HL-60 (cell line): ENCODE results near the gene B4GALT6.

Source experiments
- GABPA ChIP-seq: IDR thresholded peaks from 2 replicates; pipeline ENCODE4 v1.6.1; 2012; ENCODE audit warnings: low read depth
- POLR2AphosphoS5 ChIP-seq: IDR thresholded peaks from 2 replicates; pipeline ENCODE4 v1.6.1; 2012; ENCODE audit warnings: low read depth
- SPI1 ChIP-seq: IDR thresholded peaks from 2 replicates; pipeline ENCODE4 v1.6.1; 2012; ENCODE audit warnings: low read depth, mild to moderate bottlenecking, borderline replicate concordance
- TF ChIP-seq, protein P1 (sequence below): IDR thresholded peaks from one replicate; pipeline ENCODE4 v1.5.1; 2011; ENCODE audit warnings: low read length, control low read depth, inconsistent platforms; ENCODE audit not compliant: insufficient read depth
- TF ChIP-seq, protein P2 (sequence below): IDR thresholded peaks from 2 replicates; pipeline ENCODE4 v1.6.1; 2012; ENCODE audit warnings: low read depth; ENCODE audit not compliant: insufficient replicate concordance

GRCh38 chr18:31646332-31647126 is 37.9 kb downstream of the B4GALT6 start:
- TF ChIP-seq GABPA (no peak), POLR2AphosphoS5 (no peak), SPI1 (no peak)
- TF ChIP-seq, protein P1, sequence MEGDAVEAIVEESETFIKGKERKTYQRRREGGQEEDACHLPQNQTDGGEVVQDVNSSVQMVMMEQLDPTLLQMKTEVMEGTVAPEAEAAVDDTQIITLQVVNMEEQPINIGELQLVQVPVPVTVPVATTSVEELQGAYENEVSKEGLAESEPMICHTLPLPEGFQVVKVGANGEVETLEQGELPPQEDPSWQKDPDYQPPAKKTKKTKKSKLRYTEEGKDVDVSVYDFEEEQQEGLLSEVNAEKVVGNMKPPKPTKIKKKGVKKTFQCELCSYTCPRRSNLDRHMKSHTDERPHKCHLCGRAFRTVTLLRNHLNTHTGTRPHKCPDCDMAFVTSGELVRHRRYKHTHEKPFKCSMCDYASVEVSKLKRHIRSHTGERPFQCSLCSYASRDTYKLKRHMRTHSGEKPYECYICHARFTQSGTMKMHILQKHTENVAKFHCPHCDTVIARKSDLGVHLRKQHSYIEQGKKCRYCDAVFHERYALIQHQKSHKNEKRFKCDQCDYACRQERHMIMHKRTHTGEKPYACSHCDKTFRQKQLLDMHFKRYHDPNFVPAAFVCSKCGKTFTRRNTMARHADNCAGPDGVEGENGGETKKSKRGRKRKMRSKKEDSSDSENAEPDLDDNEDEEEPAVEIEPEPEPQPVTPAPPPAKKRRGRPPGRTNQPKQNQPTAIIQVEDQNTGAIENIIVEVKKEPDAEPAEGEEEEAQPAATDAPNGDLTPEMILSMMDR: no peak
- TF ChIP-seq, protein P2, sequence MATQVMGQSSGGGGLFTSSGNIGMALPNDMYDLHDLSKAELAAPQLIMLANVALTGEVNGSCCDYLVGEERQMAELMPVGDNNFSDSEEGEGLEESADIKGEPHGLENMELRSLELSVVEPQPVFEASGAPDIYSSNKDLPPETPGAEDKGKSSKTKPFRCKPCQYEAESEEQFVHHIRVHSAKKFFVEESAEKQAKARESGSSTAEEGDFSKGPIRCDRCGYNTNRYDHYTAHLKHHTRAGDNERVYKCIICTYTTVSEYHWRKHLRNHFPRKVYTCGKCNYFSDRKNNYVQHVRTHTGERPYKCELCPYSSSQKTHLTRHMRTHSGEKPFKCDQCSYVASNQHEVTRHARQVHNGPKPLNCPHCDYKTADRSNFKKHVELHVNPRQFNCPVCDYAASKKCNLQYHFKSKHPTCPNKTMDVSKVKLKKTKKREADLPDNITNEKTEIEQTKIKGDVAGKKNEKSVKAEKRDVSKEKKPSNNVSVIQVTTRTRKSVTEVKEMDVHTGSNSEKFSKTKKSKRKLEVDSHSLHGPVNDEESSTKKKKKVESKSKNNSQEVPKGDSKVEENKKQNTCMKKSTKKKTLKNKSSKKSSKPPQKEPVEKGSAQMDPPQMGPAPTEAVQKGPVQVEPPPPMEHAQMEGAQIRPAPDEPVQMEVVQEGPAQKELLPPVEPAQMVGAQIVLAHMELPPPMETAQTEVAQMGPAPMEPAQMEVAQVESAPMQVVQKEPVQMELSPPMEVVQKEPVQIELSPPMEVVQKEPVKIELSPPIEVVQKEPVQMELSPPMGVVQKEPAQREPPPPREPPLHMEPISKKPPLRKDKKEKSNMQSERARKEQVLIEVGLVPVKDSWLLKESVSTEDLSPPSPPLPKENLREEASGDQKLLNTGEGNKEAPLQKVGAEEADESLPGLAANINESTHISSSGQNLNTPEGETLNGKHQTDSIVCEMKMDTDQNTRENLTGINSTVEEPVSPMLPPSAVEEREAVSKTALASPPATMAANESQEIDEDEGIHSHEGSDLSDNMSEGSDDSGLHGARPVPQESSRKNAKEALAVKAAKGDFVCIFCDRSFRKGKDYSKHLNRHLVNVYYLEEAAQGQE: no peak
